GM13976 (cell line): ENCODE measurements around the gene PPP2R5A.

Experiments
- DNase-seq: peaks from one replicate; pipeline ENCODE4 v3.0.0; 2012; ENCODE audit warnings: low spot score
- in situ Hi-C: fragments of 300-500 bp; cut with MboI; formaldehyde crosslinking; loops from one replicate; pipeline ENCODE4 v1.12.0; 2022; ENCODE audit warnings: low sequenced_read_pairs, mixed read lengths, inconsistent platforms; ENCODE audit not compliant: unreplicated experiment
- TF ChIP-seq, protein P1 (sequence below): IDR thresholded peaks from 2 replicates; pipeline ENCODE4 v1.5.1; 2012; ENCODE audit warnings: borderline replicate concordance, mild to moderate bottlenecking; ENCODE audit not compliant: insufficient read depth; ENCODE audit errors: extremely low read depth, missing control alignments, control extremely low read depth

PPP2R5A gene

DNA sequence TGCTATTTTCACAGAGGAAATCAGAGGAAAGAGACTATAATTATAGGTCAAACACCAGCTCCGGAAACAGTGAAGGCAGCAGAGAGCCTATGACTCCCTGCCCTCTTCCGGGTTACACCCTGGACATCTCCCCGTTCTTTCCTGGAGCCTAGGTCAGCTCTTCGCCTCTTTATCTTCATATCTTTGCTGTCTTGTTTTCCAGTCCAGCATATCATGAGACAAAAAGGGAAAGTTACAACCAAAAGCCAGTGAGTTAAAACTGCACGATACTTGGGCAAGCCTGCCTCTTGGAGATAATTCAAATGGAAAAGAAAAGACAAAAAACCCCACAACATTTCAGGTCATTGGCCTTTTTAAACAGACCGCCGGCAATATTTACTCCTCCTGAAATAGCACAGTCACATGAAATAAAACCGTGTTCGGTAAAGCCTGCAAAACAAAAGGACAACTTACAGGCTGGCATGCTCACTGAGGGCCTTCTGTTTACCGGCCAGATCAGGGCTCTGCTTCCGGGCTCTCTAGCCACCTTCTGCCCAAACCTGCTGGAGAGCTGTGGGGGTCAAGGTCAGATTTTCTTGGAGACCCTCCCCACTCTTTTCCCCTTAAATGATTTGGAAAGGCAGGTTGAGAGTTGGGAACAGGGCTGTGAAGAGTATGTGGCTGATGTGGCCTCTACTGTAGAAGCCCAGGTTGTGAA lies 42.8 kb upstream of the PPP2R5A start:
- DNase-seq: no peak
- in situ Hi-C loops: no loop called here
- TF ChIP-seq, protein P1, sequence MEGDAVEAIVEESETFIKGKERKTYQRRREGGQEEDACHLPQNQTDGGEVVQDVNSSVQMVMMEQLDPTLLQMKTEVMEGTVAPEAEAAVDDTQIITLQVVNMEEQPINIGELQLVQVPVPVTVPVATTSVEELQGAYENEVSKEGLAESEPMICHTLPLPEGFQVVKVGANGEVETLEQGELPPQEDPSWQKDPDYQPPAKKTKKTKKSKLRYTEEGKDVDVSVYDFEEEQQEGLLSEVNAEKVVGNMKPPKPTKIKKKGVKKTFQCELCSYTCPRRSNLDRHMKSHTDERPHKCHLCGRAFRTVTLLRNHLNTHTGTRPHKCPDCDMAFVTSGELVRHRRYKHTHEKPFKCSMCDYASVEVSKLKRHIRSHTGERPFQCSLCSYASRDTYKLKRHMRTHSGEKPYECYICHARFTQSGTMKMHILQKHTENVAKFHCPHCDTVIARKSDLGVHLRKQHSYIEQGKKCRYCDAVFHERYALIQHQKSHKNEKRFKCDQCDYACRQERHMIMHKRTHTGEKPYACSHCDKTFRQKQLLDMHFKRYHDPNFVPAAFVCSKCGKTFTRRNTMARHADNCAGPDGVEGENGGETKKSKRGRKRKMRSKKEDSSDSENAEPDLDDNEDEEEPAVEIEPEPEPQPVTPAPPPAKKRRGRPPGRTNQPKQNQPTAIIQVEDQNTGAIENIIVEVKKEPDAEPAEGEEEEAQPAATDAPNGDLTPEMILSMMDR: no peak

DNA sequence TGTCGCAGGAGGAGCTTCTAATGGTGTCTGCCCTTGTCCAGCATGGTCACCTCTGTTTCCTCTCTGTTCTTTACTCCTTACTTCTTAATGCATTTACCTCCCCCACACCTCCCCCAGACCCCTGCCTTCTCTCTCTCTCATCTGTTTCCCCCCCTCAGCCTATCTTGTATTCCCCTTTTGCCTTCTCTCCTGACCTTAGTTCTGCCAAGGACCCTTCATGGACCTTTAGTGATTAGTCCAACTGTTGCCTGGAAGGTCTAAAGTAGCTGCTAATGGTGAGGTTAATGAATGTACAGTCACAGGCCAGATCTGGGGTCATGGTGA lies 42.3 kb upstream of the PPP2R5A start:
- in situ Hi-C loops: no loop called here
- DNase-seq: no peak
- TF ChIP-seq, protein P1: no peak

DNA sequence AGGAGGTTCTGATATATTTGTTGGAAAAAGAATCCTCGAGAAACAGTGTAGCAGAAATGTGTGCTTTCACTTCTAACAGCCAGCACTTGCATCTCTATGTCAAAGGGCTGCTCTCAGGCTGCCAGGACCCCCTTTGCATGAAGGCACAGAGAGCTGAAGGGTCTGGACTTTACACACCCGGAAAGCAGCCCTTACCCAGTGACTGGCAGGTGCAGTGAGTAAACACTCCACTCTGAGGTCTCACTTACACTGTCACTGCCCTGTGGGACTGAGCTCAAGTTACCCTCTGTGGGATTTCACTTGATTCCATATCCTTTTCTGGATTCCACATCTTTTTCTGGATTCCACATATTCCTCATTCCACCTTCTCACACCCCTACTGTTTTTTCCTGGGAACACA lies 40.8 kb upstream of the PPP2R5A start:
- no peak for DNase-seq
- in situ Hi-C loops: no loop called here
- TF ChIP-seq, protein P1: no peak

DNA sequence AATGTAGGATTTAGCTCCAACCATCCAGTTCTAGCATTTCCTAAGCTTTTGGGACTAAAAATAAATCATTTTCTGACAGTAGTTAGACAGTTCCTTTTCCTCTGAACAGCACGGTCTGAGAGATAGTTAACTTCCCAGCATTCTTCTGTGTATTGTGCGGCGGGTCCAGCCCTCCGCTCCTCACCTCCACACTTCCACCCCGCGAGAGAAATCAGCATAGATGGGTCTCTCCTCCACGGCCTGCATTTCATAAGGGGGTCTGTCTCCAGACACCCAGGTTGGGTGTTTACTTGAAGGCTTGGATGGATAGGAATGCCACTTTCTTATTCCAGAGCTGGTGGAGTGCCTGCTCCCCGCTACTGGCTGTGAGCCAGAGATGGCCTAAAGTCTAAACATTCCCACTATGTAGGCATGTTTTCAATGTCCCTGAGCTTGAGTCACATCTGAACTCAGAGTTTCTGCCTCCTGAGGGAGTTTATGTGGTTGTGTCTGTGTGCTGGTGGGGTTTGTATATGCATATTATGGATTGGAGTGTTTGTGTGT lies 38.0 kb upstream of the PPP2R5A start:
- DNase-seq: no peak
- in situ Hi-C loops: no loop called here
- TF ChIP-seq, protein P1: no peak

DNA sequence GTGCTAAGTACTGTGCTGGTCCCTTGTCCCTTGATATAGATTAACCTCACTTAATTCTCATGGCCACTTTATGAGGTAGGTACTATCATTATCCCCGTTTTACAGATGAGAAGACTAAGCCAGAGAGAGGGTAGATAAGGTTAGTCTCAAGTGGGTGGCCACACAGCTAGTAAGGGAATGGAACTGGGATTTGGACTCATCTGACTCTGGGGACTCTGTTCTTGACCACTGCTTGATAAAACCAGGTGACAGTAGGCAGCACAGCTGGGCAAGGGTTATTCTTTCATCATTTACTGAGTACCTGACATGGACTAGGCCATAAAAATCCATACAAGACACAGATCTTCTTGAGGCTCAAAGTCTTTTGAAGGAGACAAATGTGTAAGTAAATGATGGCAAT lies 37.2 kb upstream of the PPP2R5A start:
- TF ChIP-seq, protein P1: no peak
- in situ Hi-C loops: no loop called here
- no peak for DNase-seq

DNA sequence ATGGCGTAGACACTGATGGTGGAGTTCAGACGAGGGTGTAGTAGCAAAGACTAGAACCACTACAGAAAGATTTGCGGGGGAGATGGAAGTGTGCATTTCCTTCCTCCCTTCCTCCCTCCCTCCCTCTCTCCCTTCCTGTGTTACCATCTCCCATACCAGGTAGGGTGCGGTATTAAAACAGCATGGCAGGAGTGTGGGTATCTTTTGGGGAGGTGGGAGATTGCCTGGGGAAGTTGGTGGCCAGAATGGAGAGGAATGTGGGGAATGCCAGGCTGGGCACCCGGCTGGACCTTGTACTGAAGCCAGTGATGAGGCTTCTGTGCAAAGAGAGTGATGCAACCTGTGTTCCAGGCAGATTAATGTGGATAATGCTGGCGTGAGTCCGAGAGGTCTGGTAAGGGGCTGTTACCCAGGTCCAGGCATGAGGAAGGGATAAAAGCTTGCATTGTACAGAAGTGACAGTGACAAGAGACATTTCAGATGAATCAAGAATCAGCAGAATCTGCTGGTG lies 30.3 kb upstream of the PPP2R5A start:
- TF ChIP-seq, protein P1: no peak
- in situ Hi-C loops: no loop called here
- DNase-seq: no peak
